Measurements from ENCODE around the gene PICALM. TPM values are rescaled to one million over a fixed set of nuclear protein-coding genes. Genes with fewer than 3 reads are reported as not detected.

The PICALM gene
- total and polyA plus RNA-seq, 9 of the 15 experiments (the other 6 are each of a cell fraction or from before 2014, with no cell fraction given) = 41.3 to 990 (median 309) TPM

- TF ChIP-seq REST (IDR thresholded peaks at IDR 0.05; ENCODE audit: borderline replicate concordance) = 0 out of 2 replicates have a peak, but pooled peaks have one; percentile 8
- TF ChIP-seq REST (CRISPR knock-in tag; IDR thresholded peaks at IDR 0.05; ENCODE audit: low read depth) = no peak
- no peak for TF ChIP-seq SREBF2 (CRISPR knock-in tag; IDR thresholded peaks at IDR 0.05)
- TF ChIP-seq BRF1 (IDR thresholded peaks at IDR 0.05; ENCODE audit: borderline replicate concordance, extremely low read depth, insufficient read length) = no peak
- peak in 1 of 2 experiments; percentile 48; a peak in 2 of 4 replicates for TF ChIP-seq RAD21 (CRISPR knock-in tag; conservative IDR thresholded peaks at IDR 0.05 in 1 of 2, IDR thresholded peaks at IDR 0.05 in 1 of 2)
- no peak for TF ChIP-seq PTTG1 (tag; IDR thresholded peaks at IDR 0.05; ENCODE audit: low read depth)
- no peak for TF ChIP-seq MCM7 (IDR thresholded peaks at IDR 0.05)
- TF ChIP-seq TEAD1 (CRISPR knock-in tag; IDR thresholded peaks at IDR 0.05) = no peak
Measured at GRCh38 chr11:85946221-85946620, 122.7 kb downstream of the PICALM start (continued).

All from K562 (cell line).